DMS153 treated with DMSO at 0.1 percent for 48 hours (cell line): ENCODE measurements around the gene RPL38.

Source experiments
- DNase-seq: peaks from one replicate; lab custom pipeline; 2025; ENCODE audit not compliant: unreplicated experiment; lab: John Stamatoyannopoulos, UW

RPL38 gene

DNA sequence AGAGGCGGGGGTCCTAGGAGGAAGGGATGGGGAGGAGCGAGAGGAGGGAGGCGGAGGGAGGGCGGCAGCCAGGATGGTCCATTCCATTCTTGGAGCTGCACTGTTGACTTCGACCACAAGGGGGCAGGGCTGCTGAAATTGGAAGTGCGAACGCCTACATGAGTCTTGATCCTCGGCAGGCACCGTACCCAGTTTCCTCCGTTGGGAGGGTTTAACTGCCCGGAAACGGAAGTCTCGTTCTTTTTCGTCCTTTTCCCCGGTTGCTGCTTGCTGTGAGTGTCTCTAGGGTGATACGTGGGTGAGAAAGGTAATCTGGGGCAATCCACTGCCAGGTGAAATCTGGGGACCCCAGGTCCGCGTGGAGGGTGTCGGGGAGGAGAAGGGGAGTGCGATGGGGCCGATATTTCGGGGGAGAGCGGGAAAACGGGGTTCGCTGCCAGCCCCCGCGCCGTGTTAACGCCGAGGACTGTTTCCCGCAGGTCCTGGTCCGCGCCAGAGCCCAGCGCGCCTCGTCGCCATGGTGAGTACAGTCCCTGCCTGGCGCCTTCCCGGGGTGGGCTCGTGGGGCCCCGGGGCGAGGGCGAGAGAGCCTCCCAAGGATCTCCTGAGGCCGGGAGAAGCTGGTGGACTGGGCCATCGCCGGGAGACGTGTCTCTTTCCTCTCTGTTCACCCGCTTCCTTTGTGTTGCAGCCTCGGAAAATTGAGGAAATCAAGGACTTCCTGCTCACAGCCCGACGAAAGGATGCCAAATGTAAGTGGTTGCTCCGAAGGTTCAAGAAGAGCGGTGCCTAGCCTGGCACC is at the start of gene RPL38:
Gene RPL38, plus strand, starts transcription at position 240 of the 802 bp plus-strand sequence. Its CDS starts 278 bp downstream, at position 518.
- DNase-seq = peak; percentile 96

DNA sequence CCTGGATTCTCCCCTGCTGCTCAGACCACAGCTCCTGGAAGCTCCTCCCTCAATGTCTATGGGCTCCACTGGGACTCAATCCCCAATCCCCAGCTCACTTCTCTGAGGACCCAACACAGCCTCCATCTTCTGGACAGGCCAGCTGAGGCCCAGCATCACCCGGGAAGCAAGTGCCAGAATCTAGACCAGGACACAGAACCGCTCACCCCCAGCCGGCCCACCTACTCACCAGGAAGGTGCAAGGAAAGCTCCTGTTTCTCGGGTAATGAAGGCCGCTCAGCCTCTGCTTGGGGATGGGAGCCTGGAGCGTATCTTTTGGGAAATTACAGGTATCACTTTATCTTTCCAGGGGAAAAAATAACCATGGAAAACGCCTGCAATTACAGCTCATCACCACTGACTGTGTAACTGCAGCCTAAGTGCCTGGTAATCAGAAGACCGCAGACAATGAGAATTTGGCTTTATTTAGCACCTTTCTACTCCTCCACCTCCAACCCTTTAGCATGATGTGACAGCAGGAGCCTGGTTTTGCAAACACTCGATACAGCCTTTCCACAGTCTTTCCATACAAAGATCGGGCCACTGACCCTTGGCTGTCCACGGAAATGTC is 49.6 kb upstream of the RPL38 start:
- no peak for DNase-seq

DNA sequence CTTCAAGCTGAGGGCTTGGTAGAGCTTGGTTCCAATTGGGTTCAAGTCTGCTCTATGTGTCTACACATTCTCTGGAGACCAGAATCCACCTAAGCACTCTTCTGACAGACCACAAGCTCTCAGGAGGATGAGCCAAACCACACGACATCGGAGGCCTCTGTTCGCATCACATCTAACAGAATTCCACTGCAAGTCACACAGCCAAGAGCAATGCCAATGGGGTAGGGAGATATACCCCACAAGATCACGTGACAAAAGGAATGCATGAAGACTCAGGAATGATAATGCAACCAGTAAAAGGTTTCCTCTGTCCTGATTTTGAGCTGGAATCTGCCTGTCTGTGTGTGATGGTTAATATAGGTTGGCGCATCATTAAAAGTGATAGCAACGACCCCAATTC is 46.6 kb upstream of the RPL38 start:
- no peak for DNase-seq

- no peak for DNase-seq
Measured at GRCh38 chr17:74157366-74157765, 46.1 kb upstream of the RPL38 start.

DNA sequence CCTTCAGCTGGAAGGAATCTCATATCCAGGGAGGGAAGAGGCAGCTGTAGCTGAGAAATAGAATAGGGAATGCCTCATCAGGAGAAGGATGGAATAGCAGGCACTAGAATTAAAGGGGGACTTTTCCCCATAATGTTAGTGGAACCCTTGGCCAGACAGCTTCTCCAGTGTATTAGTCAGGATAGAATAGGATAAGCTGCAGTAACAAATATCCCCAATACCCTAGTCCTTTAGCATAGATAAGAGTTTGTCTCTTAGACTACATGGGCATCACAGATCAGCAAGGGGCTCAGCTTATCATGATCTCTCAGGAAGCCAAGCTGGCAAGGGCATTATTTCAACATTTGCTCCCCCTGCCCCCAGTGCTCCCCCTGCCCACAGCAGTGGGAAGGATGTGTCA is 44.7 kb upstream of the RPL38 start:
- DNase-seq = no peak

DNA sequence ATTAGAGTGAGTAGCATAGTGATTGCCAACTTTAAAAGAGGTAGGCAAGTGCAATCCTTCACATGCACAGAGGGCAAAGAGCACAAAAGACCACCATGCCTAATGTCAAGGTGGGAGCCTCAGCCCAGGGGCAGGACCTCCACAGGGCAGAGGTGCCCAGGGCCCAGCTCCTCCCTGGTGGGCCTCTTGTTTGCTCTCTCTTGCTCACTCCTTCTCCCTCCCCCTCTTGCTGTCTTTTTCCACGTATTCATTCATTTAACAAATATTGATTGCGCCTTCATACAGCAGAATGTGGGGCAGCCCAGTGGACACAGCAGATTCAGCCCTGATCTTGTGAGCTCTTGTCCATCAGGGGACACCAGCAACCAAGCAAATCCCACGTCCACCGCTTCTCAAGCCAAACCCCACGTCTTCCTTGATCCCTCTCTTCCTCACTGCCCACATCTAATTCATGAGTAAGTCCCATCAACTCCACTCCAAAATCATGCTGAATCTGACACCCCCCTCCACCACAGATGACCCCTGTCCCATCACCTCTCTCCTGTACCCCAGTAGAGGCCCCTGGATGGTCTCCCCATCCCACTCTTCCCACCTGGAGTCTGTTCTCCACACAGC is 44.1 kb upstream of the RPL38 start:
- DNase-seq = no peak

- DNase-seq = no peak
Measured at GRCh38 chr17:74160656-74161502, 42.6 kb upstream of the RPL38 start.

DNA sequence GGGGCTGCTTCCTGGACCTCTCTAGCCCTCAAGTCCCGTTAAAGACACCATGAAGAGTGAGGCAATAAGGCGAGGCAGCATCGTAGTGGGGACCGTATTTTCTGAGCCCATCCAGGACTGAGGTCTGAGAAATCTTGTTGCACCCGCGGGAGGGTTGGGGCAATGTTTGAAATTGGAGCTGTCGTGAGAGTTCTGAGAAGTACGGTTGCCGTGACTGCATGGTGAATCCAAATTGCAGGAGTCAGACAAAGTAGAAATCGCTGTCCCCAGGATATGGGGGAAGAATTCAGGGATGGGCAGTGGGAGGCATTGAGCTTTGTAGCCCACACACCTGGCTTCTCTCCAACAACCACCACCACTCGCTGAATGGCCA is 42.0 kb upstream of the RPL38 start:
- DNase-seq = no peak

DNA sequence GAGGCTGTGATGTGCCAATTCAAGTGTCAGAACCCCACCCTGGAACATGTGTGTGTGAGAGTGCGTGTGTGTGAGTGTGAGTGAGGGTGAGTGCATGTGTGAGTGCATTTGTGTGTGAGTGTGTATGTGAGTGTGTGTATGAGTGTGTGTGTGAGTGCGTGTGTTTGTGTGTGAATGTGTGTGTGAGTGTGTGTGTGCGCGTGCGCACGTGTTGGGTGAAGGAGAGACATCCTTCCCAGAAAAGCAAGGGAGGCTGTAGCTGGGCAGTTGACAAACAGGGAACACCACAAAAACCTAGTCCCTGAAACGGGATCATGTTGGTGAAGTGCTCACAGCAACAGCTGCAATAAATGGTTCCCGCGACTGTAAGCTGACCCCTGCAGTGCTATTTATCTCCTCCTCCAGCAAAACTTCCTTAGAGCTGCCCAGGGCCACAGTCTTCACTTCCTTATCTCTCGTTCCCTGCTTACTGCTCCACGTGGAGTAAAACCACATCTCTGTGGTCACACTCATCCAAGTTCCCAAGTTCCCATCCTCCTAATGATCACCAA is 40.1 kb upstream of the RPL38 start:
- no peak for DNase-seq

- no peak for DNase-seq
Measured at GRCh38 chr17:74163836-74164235, 39.6 kb upstream of the RPL38 start.

GRCh38 chr17:74164446-74165045 is 38.9 kb upstream of the RPL38 start:
- no peak for DNase-seq

- DNase-seq = no peak
Measured at GRCh38 chr17:74165797-74166365, 37.6 kb upstream of the RPL38 start.

DNA sequence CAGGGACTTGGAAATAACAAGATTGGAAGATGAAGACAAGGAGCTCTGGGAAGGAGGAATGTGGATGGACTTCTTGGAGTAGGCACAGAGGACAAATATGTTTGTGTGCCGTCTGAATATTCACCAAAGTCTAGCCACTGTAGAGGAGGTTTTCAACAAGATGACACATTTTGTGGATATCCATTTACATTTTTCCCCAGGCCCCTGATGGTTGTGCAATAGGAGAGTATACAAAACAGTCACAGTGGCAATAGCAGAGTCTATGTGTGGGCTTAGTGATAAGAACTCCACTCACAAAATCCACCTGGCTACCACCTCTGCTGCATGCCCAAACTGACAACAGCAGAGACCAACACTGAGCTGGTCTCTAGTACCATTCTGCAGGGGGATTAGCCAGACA is 32.6 kb upstream of the RPL38 start:
- no peak for DNase-seq

- DNase-seq = peak; percentile 13
Measured at GRCh38 chr17:74172700-74173099, 30.8 kb upstream of the RPL38 start.

GRCh38 chr17:74176546-74177001 is 26.9 kb upstream of the RPL38 start:
- DNase-seq = peak; percentile 70

DNA sequence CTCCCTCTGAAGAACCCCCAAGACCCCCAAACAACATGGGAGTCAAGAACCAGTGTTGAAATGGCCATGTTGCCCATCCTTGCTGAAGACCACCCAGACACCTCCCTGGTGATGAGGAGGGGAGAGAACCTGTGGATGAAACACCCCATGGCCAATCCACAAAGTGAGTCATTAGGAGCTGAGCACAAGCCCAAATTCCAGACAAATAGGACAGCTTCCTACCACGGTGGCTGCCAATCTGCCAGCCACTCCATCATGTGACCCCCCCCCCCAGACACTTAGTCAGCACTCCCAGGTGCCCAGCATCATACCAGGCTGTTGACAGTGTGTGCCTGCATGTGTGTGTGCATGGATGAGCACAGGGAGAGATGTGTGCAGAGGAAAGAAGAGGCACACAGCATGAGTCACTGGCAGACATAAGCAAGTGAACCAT is 26.4 kb upstream of the RPL38 start:
- DNase-seq = no peak

- DNase-seq = no peak
Measured at GRCh38 chr17:74179576-74179975, 23.9 kb upstream of the RPL38 start.

DNA sequence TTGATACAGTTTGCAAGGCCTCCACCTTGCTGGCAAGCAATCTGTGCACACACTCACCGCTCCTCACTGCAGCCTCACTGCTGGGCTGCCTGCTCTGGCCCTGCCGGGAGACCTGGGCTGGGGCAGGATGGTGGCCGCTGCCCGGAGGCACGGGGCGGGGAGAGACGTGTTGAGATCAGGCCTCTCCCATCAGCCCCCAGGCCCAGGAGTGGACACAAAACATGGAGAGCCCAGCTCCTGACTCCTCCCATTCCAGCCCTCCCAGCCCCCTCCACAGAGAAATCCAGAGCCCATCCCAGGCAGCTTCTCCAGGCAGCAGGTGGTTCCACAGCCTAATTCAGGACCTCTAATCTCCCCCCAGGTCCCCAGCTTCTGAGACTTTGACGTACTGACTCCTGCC is 23.1 kb upstream of the RPL38 start:
- DNase-seq = no peak

DNA sequence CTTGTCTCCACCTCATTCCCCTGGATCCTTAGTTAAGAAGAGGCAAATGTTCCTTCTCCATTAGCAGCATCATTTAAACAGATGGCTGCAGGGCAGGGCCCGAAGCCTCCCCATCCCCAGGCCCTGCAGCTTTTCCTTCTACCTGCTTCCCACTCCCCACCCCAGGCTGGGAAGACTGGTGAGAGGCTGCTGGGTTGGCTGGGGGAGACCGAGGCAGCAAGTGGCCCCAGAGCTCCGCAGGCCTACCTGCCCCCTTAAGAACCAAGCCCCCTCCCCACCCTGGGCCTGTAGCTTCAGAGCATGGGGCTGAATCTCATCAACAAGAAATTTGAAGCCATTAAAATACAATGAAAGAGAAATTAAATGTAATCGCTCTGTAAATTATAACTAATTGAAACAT is 22.1 kb upstream of the RPL38 start:
- DNase-seq = no peak

- DNase-seq = peak; percentile 30
Measured at GRCh38 chr17:74182041-74182723, 21.3 kb upstream of the RPL38 start.
